Measurements from ENCODE around the gene PAQR4. TPM values are rescaled to one million over a fixed set of nuclear protein-coding genes. Genes with fewer than 3 reads are reported as not detected.
A peak's percentile ranks its signal among the peaks of the same experiment; 100 is the strongest.

PAQR4 gene
- total RNA-seq, 1 donor from 2014 or later = 10.9 TPM

DNA sequence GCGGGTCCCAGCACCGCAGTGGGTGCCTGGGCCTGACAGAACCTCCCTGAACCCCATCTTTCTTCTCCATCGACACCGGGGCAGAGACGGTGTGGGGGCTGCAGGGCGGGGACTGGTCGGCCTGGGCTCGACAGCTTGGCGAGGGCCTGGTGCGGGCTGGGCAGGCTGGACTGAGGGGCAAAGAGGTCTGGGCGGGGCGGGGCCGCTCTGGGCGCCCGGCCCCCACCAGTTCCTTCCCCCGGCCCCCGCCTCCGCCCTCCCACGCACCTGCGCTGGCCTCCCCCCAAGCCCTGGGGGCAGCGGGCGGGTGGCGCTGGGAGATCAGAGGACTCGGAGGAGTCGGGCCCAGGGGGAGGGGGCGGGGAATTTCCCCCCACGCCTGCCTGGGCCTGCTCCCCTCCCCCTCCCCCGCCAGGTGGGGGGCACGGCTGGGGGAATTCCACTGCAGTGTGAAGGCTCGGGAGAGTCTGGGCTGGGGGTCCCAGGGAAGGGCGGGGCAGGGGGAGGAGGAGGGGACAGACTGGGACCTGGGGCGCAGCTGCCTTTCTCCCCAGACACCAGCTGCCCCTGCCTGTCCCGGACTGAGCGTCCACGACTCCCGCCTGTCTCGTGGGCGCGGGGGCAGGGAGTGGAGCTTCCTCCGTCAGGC is 6.0 kb upstream of the PAQR4 start:
- intact Hi-C loops (cut with DNase I) = no loop called here
- no peak for DNase-seq (ENCODE audit: low spot score)

- intact Hi-C loops (cut with DNase I) = no loop called here
- no peak for DNase-seq (ENCODE audit: low spot score)
Observed at GRCh38 chr16:2963723-2964474, 5.2 kb upstream of the PAQR4 start, which contains the start of gene KREMEN2. TSS of gene KREMEN2 (plus strand) at chr16:2964275. CDS start at chr16:2964521, 246 bp downstream.

DNA sequence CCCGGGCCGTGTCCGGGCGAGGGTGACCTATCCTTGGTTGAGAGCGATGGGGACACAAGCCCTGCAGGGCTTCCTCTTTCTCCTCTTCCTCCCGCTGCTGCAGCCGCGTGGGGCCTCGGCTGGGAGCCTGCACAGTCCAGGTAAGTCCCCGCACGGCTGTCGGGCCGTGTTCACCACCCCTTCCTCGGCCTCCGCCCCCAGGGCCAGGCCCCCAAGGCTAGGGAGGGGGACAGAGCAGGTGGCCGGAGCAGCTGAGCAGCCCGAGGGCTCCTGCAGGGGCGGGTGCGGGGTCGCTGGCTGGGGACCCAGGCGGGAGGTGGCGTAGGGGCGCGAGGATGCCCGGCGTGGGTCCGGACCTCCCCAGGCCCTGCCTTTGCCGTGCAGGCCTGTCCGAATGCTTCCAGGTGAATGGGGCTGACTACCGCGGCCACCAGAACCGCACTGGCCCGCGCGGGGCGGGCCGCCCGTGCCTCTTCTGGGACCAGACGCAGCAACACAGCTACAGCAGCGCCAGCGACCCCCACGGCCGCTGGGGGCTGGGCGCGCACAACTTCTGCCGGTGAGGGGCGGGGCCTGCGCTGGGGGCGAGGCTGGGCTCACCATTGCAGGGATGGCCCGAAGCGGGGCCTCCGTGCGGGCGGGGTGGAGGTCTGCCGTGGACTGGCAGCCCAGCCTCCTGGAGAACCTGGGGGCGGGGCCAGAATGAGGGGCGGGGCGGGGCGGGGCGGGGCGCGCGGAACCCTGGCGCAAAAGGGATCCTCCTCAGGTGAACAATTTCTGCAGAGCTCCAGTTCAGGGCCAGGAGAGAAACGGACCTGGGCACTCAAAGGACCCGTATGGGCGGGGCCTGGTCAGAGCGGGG is 4.4 kb upstream of the PAQR4 start:
- intact Hi-C loops (cut with DNase I) = no loop called here
- no peak for DNase-seq (ENCODE audit: low spot score)

DNA sequence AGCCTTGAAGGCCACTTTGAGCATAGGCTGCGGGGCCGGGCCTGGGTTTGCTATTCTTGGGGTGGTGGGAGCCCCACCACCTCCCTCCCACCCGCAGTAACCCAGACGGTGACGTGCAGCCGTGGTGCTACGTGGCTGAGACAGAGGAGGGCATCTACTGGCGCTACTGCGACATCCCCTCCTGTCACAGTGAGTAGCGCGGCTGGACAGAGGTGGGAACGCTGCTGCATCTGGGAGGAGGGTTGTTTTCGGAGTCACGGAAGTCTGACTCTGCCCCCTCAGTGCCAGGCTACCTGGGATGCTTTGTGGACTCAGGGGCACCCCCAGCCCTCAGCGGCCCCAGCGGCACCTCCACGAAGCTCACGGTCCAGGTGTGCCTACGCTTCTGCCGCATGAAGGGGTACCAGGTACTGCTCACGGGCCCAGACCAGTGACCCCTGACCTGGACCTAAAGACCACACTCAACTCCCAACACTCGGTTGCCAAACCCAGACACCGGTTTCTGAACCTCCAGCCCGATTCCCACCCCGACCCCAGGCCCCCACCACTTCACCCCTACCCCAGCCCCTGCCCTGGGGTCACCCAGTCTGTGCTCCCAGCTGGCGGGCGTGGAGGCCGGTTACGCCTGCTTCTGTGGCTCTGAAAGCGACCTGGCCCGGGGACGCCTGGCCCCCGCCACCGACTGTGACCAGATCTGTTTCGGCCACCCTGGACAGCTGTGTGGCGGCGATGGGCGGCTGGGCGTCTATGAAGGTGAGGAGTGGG is 2.9 kb upstream of the PAQR4 start:
- no peak for DNase-seq (ENCODE audit: low spot score)
- intact Hi-C loops (cut with DNase I) = no loop called here

DNA sequence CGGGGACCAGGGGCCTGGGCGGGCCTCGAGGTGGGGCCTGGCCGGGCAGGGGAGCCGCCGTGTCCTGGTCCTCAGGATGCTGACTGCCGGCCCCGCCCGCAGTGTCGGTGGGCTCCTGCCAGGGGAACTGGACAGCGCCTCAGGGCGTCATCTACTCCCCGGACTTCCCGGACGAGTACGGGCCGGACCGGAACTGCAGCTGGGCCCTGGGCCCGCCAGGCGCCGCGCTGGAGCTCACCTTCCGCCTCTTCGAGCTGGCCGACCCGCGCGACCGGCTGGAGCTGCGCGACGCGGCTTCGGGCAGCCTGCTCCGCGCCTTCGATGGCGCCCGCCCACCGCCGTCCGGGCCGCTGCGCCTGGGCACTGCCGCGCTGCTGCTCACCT is 2.3 kb upstream of the PAQR4 start:
- no peak for DNase-seq (ENCODE audit: low spot score)
- intact Hi-C loops (cut with DNase I) = no loop called here

DNA sequence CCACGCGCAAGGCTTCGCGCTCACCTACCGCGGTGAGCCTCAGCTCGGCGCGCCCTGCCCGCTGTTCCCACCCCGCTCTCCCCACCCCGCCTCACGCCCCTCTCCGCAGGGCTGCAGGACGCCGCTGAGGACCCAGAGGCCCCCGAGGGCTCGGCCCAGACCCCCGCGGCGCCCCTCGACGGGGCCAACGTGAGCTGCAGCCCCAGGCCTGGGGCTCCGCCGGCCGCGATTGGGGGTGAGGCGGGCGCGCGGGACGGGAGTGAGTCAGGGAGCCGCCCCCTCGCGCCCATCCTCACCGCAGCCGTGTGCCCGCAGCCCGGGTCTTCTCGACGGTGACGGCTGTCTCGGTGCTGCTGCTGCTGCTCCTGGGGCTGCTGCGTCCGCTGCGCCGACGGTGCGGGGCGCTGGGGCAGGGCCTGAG is 1.9 kb upstream of the PAQR4 start:
- intact Hi-C loops (cut with DNase I) = no loop called here
- no peak for DNase-seq (ENCODE audit: low spot score)

DNA sequence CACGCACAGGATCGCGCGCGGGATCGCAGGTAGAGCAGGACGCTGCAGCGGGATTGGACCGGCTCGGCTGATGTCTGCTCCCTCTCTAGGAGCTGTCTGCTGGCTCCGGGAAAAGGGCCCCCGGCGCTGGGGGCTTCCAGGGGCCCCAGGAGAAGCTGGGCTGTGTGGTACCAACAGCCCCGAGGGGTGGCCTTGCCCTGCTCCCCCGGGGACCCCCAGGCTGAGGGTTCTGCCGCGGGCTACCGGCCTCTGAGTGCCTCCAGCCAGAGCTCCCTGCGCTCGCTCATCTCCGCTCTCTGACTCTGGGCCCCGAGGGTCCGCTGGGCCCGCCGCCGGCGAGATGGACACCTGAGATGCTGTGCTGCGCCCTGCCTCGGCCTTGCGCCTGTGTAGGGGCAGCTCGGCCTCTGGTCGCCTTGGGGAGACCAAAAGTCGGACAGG is 1.4 kb upstream of the PAQR4 start:
- DNase-seq (ENCODE audit: low spot score) = no peak
- intact Hi-C loops (cut with DNase I) = no loop called here

- no peak for DNase-seq (ENCODE audit: low spot score)
- intact Hi-C loops (cut with DNase I) = no loop called here
Observed at GRCh38 chr16:2968368-2968737, 795 bp upstream of the PAQR4 start.

GRCh38 chr16:2969545-2970521 is 685 bp downstream of the PAQR4 start:
- peak; percentile 85 for DNase-seq (ENCODE audit: low spot score)
- intact Hi-C loops (cut with DNase I) = no loop called here

DNA sequence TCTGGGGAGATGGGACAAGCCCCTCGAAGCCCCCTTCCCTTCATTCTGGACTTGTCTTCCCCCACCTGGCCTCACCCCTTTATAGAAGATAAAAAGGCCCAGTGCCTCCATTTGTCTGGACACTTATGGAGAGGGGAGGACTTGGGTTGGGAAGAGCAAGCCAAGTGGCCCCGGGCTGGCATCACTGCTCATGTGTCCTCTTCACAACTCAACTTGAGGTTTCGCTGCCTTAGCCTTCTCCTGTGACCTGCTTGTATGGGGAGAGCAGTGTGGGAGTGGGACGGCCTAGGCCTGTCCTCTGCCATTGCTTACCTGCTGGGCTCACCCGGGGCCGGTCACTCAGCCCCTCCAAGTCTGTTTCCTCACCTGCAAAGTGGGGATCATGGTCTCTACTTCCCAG is 1.4 kb downstream of the PAQR4 start:
- intact Hi-C loops (cut with DNase I) = no loop called here
- DNase-seq (ENCODE audit: low spot score) = no peak

DNA sequence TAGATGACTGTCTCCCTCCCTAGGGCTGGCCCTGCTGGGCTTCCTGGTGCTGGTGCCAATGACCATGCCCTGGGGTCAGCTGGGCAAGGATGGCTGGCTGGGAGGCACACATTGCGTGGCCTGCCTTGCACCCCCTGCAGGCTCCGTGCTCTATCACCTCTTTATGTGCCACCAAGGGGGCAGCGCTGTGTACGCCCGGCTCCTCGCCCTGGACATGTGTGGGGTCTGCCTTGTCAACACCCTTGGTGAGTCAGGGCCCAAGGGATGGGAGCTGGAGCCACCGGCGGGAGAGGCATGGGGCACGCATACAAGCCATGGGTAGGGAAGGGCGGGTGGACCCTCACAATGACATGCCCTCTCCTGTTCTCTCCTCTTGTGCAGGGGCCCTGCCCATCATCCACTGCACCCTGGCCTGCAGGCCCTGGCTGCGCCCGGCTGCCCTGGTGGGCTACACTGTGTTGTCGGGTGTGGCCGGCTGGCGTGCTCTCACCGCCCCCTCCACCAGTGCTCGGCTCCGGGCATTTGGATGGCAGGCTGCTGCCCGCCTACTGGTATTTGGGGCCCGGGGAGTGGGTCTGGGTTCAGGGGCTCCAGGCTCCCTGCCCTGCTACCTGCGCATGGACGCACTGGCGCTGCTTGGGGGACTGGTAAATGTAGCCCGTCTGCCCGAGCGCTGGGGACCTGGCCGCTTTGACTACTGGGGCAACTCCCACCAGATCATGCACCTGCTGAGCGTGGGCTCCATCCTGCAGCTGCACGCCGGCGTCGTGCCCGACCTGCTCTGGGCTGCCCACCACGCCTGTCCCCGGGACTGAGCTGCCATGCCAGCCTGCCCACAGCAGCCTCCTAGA is 2.2 kb downstream of the PAQR4 start:
- intact Hi-C loops (cut with DNase I) = no loop called here
- DNase-seq (ENCODE audit: low spot score) = no peak

GRCh38 chr16:2971985-2972784 is 3.0 kb downstream of the PAQR4 start:
- intact Hi-C loops (cut with DNase I) = no loop called here
- no peak for DNase-seq (ENCODE audit: low spot score)

DNA sequence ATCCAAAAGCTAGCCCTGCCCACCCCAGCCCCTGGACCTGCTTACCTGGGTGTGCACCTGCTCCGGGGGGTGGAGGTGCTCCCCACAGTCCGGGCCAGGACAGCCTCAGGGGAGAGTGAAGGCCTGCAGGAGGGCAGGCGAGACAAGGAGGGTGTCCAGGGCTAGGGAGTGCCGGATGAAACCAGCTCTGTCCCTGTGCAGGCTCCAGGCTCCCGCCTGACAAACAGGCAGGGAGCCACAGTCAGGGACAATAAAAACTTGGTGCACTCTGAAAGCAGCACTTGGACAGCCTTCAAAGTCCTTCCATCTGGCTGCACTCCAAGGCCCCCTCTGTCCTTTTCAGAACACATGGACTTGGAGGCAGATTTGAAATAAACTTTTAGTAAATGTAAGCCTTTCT is 3.9 kb downstream of the PAQR4 start:
- intact Hi-C loops (cut with DNase I) = no loop called here
- no peak for DNase-seq (ENCODE audit: low spot score)

- intact Hi-C loops (cut with DNase I) = no loop called here
- DNase-seq (ENCODE audit: low spot score) = no peak
Observed at GRCh38 chr16:2973605-2974318, 4.6 kb downstream of the PAQR4 start.

DNA sequence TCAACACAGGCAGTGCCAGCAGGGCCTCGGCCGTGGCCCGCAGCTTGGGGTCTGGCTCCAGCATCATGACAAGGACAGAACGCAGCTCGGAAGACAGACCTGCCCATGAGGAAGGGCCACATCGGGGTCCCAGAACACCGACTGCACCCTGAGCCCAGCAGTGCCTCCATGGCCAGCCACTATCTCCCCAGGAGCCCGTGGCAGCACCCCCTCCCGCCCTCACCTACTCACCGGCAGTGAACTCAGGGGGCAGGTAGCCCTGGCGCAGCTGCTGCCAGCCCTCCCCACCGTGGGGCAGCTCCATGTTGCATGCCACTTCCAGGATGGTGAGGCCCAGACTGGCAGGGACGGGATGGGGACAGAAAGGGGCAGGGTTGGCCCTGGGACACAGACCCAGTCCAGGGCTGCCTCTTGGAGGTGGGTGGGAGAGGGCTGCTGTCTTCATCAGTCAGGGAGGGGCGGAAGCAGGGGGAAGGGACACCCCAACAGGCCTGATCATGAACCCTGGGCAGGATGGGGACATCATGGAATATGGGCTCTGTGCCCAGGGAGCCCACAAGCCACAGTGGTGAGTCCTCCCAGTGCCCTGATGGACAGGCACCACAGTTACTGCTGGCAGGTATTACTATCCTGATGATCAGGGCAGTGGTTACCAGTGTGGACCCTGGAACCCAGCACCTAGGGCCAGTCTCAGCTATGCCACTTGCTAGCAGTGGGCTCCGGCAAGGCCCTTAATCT is 5.3 kb downstream of the PAQR4 start:
- intact Hi-C loops (cut with DNase I) = no loop called here
- no peak for DNase-seq (ENCODE audit: low spot score)

All from cardiac septum (tissue), 1 donor.